Measurements from ENCODE around the gene KPNA2.

KPNA2 gene

DNA sequence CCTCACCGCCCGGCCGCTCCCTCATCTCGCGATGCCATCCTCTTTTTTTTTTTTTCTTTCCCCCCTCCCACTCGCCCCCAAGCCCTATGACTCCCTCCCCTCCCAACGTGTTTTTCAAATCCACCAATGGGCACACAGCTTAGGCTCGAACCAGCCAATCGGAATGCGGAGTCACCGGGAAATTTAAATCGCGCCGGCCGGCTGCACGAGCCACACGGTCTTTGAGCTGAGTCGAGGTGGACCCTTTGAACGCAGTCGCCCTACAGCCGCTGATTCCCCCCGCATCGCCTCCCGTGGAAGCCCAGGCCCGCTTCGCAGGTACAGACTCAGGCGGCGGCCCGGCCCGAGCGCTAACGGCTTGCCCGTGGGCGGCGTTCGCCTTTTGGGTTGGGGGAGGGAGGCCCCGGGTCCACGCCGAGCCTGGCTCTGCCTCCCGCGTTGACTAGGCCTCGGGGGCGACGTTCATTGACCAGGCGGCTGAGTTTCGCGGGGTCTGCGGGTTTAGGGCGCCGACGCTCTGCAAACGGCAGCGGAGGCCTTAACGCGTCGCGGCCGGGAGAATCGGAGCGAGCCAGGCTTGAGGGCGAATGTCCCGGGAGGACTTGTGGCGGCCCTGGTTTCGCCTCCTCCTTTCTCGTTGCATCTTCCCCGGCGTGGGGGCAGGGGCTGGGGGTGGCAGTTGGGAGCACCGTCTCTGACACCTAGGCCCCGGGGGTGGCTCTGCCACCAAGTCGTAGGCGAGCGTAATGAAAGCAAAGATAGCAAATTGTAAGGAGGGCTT is at the start of gene KPNA2:
Gene KPNA2, plus strand, starts transcription at position 213 of the 781 bp plus-strand sequence. CDS start 1,398 bp downstream, outside the sequence.
- TF ChIP-seq, protein P1, sequence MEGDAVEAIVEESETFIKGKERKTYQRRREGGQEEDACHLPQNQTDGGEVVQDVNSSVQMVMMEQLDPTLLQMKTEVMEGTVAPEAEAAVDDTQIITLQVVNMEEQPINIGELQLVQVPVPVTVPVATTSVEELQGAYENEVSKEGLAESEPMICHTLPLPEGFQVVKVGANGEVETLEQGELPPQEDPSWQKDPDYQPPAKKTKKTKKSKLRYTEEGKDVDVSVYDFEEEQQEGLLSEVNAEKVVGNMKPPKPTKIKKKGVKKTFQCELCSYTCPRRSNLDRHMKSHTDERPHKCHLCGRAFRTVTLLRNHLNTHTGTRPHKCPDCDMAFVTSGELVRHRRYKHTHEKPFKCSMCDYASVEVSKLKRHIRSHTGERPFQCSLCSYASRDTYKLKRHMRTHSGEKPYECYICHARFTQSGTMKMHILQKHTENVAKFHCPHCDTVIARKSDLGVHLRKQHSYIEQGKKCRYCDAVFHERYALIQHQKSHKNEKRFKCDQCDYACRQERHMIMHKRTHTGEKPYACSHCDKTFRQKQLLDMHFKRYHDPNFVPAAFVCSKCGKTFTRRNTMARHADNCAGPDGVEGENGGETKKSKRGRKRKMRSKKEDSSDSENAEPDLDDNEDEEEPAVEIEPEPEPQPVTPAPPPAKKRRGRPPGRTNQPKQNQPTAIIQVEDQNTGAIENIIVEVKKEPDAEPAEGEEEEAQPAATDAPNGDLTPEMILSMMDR (IDR thresholded peaks at IDR 0.05; ENCODE audit: insufficient read depth, missing control alignments) = no peak
- peak; percentile 78 for DNase-seq (ENCODE audit: insufficient read length, low spot score)
- FAIRE-seq = no peak

DNA sequence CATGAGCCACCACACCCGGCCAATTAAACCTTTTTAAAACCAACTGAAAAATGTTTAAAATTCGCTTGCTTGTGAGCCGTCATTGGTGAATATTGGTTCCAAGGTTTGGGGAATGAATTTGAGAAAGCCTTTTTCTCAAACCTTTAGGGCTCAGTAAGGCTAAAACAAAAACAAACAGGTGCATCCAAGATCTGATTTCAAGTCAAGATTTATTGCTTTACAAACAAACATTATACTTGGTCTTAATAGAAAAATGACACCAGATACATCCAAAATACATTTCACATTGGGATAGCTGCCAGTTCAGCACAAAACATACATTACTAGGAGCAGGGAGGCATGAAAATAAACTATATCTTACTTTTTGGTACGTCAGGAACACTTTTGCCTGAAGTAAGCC is 44.6 kb upstream of the KPNA2 start:
- FAIRE-seq (no peak), DNase-seq (ENCODE audit: insufficient read length, low spot score) (no peak)
- TF ChIP-seq, protein P1 (IDR thresholded peaks at IDR 0.05; ENCODE audit: insufficient read depth, missing control alignments) = no peak

DNA sequence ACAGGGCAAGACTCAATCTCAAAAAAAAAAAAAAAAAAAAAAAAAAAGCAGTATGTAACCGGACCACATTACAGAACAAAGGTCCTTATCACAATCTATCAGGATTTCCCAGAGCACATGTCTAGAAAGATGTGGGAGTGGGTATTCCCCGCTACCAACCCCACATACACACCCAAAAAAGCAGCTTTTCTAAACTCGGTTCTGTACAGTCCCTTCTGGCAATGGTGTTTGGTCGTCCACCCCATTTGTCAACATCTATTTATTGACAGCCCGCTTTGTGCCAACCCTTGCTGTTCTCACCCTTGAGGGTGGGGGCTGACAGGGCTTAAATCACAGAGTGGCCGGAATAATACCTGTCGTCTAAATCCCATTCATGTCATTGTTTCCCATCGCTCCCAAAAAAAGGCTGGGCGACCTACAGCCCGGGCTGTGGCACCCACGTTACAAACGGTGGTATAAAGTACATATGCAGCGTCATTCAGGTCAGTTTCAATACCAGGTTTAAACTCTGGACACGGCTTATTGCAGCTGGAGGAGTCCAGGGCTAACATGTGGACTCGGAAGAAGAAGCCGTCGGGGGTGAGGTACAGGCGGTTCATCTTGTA is 42.9 kb upstream of the KPNA2 start:
- DNase-seq (ENCODE audit: insufficient read length, low spot score) = no peak
- TF ChIP-seq, protein P1 (IDR thresholded peaks at IDR 0.05; ENCODE audit: insufficient read depth, missing control alignments) = no peak
- no peak for FAIRE-seq

DNA sequence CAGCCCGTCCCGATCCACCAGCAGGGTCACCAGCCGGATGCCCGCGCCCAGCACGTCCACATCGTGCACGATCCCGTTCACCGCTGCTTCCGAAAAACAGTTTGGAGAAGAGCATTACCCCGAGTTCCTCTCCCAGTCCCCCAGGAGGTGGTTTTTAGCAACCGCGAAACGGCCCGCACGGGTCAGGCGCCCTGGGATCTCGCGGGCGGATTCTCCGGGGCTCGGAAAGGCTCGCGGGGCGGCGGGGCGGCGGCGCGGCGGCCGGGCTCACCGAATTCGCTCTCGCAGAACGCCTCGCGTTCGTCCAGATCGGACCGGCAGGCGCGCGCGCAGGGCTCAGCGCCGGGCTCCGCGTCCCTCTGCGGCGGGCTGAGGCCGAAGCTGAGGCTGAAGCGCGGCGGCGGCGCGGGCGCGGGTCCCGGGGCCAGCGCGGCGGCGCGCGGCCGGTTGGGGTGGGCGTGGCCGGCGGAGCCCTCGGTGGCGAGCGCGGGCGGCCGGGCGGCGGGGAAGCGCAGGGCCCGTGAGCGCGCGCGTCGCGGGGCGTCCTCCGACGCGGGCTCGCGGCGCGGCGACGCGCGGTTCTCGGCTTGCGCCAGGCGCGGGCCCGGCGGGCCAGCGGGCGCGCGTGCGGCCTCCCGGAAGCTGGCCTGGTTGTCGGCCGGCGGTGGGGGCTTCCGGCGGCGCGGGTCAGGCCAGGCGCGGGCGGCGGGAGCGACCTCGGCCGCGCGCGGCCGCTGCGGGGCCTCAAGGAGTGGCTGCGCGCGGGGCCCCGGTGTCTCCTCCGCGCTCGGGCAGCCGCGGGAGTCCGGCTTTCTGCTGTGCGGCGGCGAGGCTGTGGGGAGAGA is 42.2 kb upstream of the KPNA2 start:
- TF ChIP-seq, protein P1 (IDR thresholded peaks at IDR 0.05; ENCODE audit: insufficient read depth, missing control alignments) = no peak
- FAIRE-seq = no peak
- DNase-seq (ENCODE audit: insufficient read length, low spot score) = no peak

DNA sequence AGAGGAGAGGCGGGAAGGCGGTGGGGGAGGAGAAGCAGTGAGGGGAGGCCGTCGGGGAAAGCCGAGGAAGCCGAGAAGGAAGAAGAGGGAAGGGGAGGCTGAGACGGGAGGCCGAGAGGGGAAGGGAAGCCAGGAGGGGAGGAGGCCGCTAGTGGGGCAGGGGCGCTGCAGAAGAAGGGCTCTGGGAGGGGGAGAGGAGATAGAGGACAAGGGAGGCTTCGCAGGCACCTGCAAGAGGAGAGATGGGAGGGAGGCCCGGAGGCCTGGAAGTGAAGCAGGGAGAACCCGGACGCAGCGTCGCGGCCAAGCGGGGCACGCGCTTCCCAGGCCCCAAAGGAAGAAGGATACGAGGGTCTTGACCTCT is 41.6 kb upstream of the KPNA2 start:
- DNase-seq (ENCODE audit: insufficient read length, low spot score) (no peak), FAIRE-seq (no peak)
- TF ChIP-seq, protein P1 (IDR thresholded peaks at IDR 0.05; ENCODE audit: insufficient read depth, missing control alignments) = no peak

DNA sequence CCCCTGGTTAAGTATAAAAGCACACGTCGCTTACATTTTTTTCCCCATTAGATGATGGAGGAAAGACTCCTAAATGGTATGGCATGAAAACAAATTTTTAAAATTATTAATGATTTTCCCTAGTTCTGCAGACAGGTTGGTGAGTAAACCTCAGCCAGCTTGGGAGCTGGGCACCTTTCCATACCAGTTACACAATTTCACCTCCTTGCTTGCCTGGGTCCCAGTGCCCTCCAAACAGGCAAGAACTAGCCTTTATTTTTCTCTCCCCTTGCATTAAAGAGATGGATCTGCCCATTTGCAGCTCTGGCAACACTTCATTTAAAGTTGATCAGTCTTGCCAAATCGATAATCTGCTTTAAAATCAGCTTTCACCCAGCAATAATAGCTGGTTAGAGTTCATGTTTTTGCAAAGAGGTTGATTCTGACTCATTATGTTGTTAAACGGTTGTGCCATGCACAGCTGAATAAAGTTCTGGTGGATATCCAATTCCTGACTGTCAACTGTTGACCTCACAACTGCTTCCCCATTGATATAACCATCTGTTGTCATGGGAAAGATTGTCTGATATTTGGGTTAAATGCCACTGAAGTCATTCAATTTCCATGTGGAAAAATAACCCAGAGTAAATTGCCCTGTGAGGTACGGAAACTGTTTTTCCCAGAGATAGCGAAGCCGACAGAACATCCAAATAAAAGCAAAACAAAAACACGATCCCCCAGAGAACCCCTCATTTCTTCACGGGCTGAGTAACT is 40.5 kb upstream of the KPNA2 start:
- TF ChIP-seq, protein P1 (IDR thresholded peaks at IDR 0.05; ENCODE audit: insufficient read depth, missing control alignments) = no peak
- FAIRE-seq (no peak), DNase-seq (ENCODE audit: insufficient read length, low spot score) (no peak)
